Neural cell (in vitro differentiated cells): ENCODE results near the gene BCHE. TPM values are rescaled to one million over a fixed set of nuclear protein-coding genes. Genes with fewer than 3 reads are reported as not detected.

Experiments used
- H2AFZ ChIP-seq: fragments of 200-600, 300-800 bp; sonication (generic), shearing (Covaris generic); 2 replicates; pipeline ENCODE4 v1.6.0; 2014; ENCODE audit warnings: low read depth, mild to moderate bottlenecking, antibody characterized with exemption, low read length, moderate library complexity
- H3F3A ChIP-seq: fragments of 200-600 bp; shearing (Covaris generic); 2 replicates; pipeline ENCODE4 v1.6.1; 2016; ENCODE audit warnings: mild to moderate bottlenecking, moderate library complexity, mixed read lengths, antibody characterized with exemption, low read length; ENCODE audit not compliant: insufficient read depth, poor library complexity, severe bottlenecking
- H3K27ac ChIP-seq: fragments of 200-600, 300-800 bp; sonication (generic), shearing (Covaris generic); 2 replicates; pipeline ENCODE4 v1.5.1; 2014; ENCODE audit warnings: mild to moderate bottlenecking, low read length, moderate library complexity
- H3K27me3 ChIP-seq: fragments of 300-800, 200-600 bp; sonication (generic), shearing (Covaris generic); 2 replicates; pipeline ENCODE4 v1.6.0; 2014; ENCODE audit warnings: mild to moderate bottlenecking, low read depth, low read length, moderate library complexity; ENCODE audit not compliant: insufficient read depth
- H3K36me3 ChIP-seq: fragments of 300-800, 200-600 bp; sonication (generic), shearing (Covaris generic); 2 replicates; pipeline ENCODE4 v1.5.1; 2014; ENCODE audit warnings: mild to moderate bottlenecking, antibody characterized with exemption, low read length, moderate library complexity; ENCODE audit not compliant: insufficient read depth
- H3K4me2 ChIP-seq: fragments of 300-800, 200-600 bp; sonication (generic), shearing (Covaris generic); 2 replicates; pipeline ENCODE4 v1.6.0; 2014; ENCODE audit warnings: mild to moderate bottlenecking, low read length
- H3K4me3 ChIP-seq: fragments of 300-800, 200-600 bp; sonication (generic), shearing (Covaris generic); 2 replicates; pipeline ENCODE4 v1.5.1; 2014; ENCODE audit warnings: mild to moderate bottlenecking, low read length, moderate library complexity
- H3K79me2 ChIP-seq: fragments of 200-600 bp; shearing (Covaris generic); replicated peaks from 2 replicates; pipeline ENCODE4 v1.6.0; 2014; ENCODE audit warnings: mild to moderate bottlenecking, low read length, moderate library complexity; ENCODE audit not compliant: insufficient read depth
- H3K9ac ChIP-seq: fragments of 300-800, 200-600 bp; sonication (generic), shearing (Covaris generic); 2 replicates; pipeline ENCODE4 v1.6.1; 2016; ENCODE audit warnings: mild to moderate bottlenecking, low read length, mixed read lengths
- H3K9me2 ChIP-seq: fragments of 200-600 bp; shearing (Covaris generic); 2 replicates; pipeline ENCODE4 v1.6.1; 2016; ENCODE audit warnings: mild to moderate bottlenecking, low read length, mixed read lengths; ENCODE audit not compliant: insufficient read depth
- H3K9me3 ChIP-seq: fragments of 200-600, 300-800 bp; sonication (generic), shearing (Covaris generic); 2 replicates; pipeline ENCODE4 v1.6.1; 2016; ENCODE audit warnings: mild to moderate bottlenecking, mixed run types, low read length, moderate library complexity, mixed read lengths
- H4K20me1 ChIP-seq: fragments of 200-600 bp; shearing (Covaris generic); 2 replicates; pipeline ENCODE4 v1.6.1; 2016; ENCODE audit warnings: mild to moderate bottlenecking, mixed run types; ENCODE audit not compliant: insufficient read depth
- CTCF ChIP-seq: fragments of 450-650 bp; IDR thresholded peaks from 2 replicates; pipeline ENCODE4 v1.5.1; 2014; ENCODE audit warnings: antibody characterized with exemption, mild to moderate bottlenecking, moderate library complexity; ENCODE audit not compliant: poor library complexity, severe bottlenecking
- EP300 ChIP-seq: fragments of 450-650 bp; conservative IDR thresholded peaks from 2 replicates; pipeline ENCODE4 v1.6.1; 2014; ENCODE audit warnings: antibody characterized with exemption, mild to moderate bottlenecking, moderate library complexity; ENCODE audit not compliant: poor library complexity, severe bottlenecking
- EZH2 ChIP-seq: fragments of 200-600, 300-800 bp; shearing (Covaris generic), sonication (generic); IDR thresholded peaks from 2 replicates; pipeline ENCODE4 v1.6.1; 2014; ENCODE audit warnings: antibody characterized with exemption, low read length, borderline replicate concordance, mild to moderate bottlenecking; ENCODE audit not compliant: insufficient read depth, poor library complexity, severe bottlenecking
- MXI1 ChIP-seq: fragments of 450-650 bp; conservative IDR thresholded peaks from 2 replicates; pipeline ENCODE4 v1.6.1; 2014; ENCODE audit warnings: antibody characterized with exemption, mild to moderate bottlenecking; ENCODE audit not compliant: poor library complexity, severe bottlenecking
- POLR2AphosphoS5 ChIP-seq: IDR thresholded peaks from 2 replicates; pipeline ENCODE4 v1.6.1; 2012
- RAD21 ChIP-seq: fragments of 450-650 bp; conservative IDR thresholded peaks from 2 replicates; pipeline ENCODE4 v1.6.1; 2014; ENCODE audit warnings: antibody characterized with exemption, mild to moderate bottlenecking, moderate library complexity
- SMC3 ChIP-seq: fragments of 450-650 bp; conservative IDR thresholded peaks from 2 replicates; pipeline ENCODE4 v1.6.1; 2014; ENCODE audit warnings: antibody characterized with exemption, mild to moderate bottlenecking, moderate library complexity; ENCODE audit not compliant: poor library complexity
- TAF1 ChIP-seq: IDR thresholded peaks from 2 replicates; pipeline ENCODE4 v1.6.1; 2012; ENCODE audit warnings: low read depth
- polyA plus RNA-seq: library from polyadenylated mRNA; depleted of rRNA; stranded (reverse); fragments of >200 nt; gene quantifications from 2 replicates; pipeline ENCODE4 v1.2.3, GENCODE V29; 2014
- TF ChIP-seq, protein P1 (sequence below): IDR thresholded peaks from 2 replicates; pipeline ENCODE4 v1.6.1; 2012; ENCODE audit warnings: borderline replicate concordance

BCHE gene
- polyA plus RNA-seq, 1 donor from 2014 or later, result 2.6 TPM

GRCh38 chr3:165883117-165883516 is 45.9 kb upstream of the BCHE start:
- TF ChIP-seq, protein P1, sequence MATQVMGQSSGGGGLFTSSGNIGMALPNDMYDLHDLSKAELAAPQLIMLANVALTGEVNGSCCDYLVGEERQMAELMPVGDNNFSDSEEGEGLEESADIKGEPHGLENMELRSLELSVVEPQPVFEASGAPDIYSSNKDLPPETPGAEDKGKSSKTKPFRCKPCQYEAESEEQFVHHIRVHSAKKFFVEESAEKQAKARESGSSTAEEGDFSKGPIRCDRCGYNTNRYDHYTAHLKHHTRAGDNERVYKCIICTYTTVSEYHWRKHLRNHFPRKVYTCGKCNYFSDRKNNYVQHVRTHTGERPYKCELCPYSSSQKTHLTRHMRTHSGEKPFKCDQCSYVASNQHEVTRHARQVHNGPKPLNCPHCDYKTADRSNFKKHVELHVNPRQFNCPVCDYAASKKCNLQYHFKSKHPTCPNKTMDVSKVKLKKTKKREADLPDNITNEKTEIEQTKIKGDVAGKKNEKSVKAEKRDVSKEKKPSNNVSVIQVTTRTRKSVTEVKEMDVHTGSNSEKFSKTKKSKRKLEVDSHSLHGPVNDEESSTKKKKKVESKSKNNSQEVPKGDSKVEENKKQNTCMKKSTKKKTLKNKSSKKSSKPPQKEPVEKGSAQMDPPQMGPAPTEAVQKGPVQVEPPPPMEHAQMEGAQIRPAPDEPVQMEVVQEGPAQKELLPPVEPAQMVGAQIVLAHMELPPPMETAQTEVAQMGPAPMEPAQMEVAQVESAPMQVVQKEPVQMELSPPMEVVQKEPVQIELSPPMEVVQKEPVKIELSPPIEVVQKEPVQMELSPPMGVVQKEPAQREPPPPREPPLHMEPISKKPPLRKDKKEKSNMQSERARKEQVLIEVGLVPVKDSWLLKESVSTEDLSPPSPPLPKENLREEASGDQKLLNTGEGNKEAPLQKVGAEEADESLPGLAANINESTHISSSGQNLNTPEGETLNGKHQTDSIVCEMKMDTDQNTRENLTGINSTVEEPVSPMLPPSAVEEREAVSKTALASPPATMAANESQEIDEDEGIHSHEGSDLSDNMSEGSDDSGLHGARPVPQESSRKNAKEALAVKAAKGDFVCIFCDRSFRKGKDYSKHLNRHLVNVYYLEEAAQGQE, result no peak
- no peak for TF ChIP-seq MXI1
- TF ChIP-seq TAF1, result no peak
- TF ChIP-seq EP300, result no peak
- no peak for TF ChIP-seq SMC3
- TF ChIP-seq RAD21, result no peak
- no peak for TF ChIP-seq POLR2AphosphoS5
- no peak for TF ChIP-seq CTCF
- TF ChIP-seq EZH2, result no peak
- no peaks in the 10 kb centered on the region for H3K27me3 ChIP-seq
- no peak overlapping the region for H3K4me2 ChIP-seq
- H3K4me3 ChIP-seq, result no peak overlapping the region
- H3K9me3 ChIP-seq, result no peaks in the 10 kb centered on the region
- no peaks in the 10 kb centered on the region for H4K20me1 ChIP-seq
- no peak overlapping the region for H2AFZ ChIP-seq
- H3K9ac ChIP-seq, result no peak overlapping the region
- H3K36me3 ChIP-seq, result no peaks in the 10 kb centered on the region
- H3F3A ChIP-seq, result no peaks in the 10 kb centered on the region
- H3K9me2 ChIP-seq, result no peaks in the 10 kb centered on the region
- no peaks in the 10 kb centered on the region for H3K79me2 ChIP-seq
- H3K27ac ChIP-seq, result no peak overlapping the region

- Histone ChIP-seq H4K20me1 (no peaks in the 10 kb centered on the region), H3K4me3 (no peak overlapping the region), H3K9me2 (no peaks in the 10 kb centered on the region), H3K36me3 (no peaks in the 10 kb centered on the region), H3K4me2 (no peak overlapping the region), H2AFZ (no peak overlapping the region), H3K27me3 (no peaks in the 10 kb centered on the region), H3F3A (no peaks in the 10 kb centered on the region), H3K9ac (no peak overlapping the region), H3K27ac (no peak overlapping the region), H3K9me3 (no peaks in the 10 kb centered on the region), H3K79me2 (no peaks in the 10 kb centered on the region)
- TF ChIP-seq RAD21 (no peak), MXI1 (no peak), CTCF (no peak), SMC3 (no peak), EP300 (no peak), EZH2 (no peak), TAF1 (no peak), POLR2AphosphoS5 (no peak)
- TF ChIP-seq, protein P1, result no peak
These were observed 38.4 kb upstream of the BCHE start for GRCh38 chr3:165875644-165876043.
